ENCODE data around the gene SSNA1. TPM values are rescaled to one million over a fixed set of nuclear protein-coding genes. Genes with fewer than 3 reads are reported as not detected.

The SSNA1 gene
- total RNA-seq, 1 donor from 2014 or later, result 123 TPM

- Histone ChIP-seq H3K27ac (no peak overlapping the region), H3K4me3 (no peak overlapping the region), H3K4me1 (peaks cover 0 to 10% of the 10 kb centered on the region in 2 donors), H3K36me3 (no peaks in the 10 kb centered on the region), H3K27me3 (no peaks in the 10 kb centered on the region), H3K9me3 (no peaks in the 10 kb centered on the region)
- no peak for TF ChIP-seq CTCF (IDR thresholded peaks at IDR 0.05)
- DNase-seq (ENCODE audit: low spot score in 2 of 2), result no peak
- intact Hi-C loops (cut with DNase I), result no loop called here
Measured at GRCh38 chr9:137232510-137232909, 44.0 kb downstream of the SSNA1 start.

- intact Hi-C loops (cut with DNase I), result no loop called here
- no peak overlapping the region for H3K4me3 ChIP-seq
- no peak for DNase-seq (ENCODE audit: low spot score in 2 of 2)
- H3K36me3 ChIP-seq, result no peaks in the 10 kb centered on the region
- no peaks in the 10 kb centered on the region for H3K9me3 ChIP-seq
- H3K27me3 ChIP-seq, result no peaks in the 10 kb centered on the region
- no peak for TF ChIP-seq CTCF (IDR thresholded peaks at IDR 0.05)
- H3K4me1 ChIP-seq, result peaks cover 0 to 10% of the 10 kb centered on the region in 2 donors
- H3K27ac ChIP-seq, result no peak overlapping the region
Measured at GRCh38 chr9:137233143-137233980, 44.9 kb downstream of the SSNA1 start.

- Histone ChIP-seq H3K4me1 (peaks cover 0 to 10% of the 10 kb centered on the region in 2 donors), H3K36me3 (no peaks in the 10 kb centered on the region), H3K27me3 (no peaks in the 10 kb centered on the region), H3K4me3 (no peak overlapping the region), H3K9me3 (no peaks in the 10 kb centered on the region), H3K27ac (no peak overlapping the region)
- TF ChIP-seq CTCF (IDR thresholded peaks at IDR 0.05), result no peak
- DNase-seq (ENCODE audit: low spot score in 2 of 2), result no peak
- intact Hi-C loops (cut with DNase I), result no loop called here
Measured at GRCh38 chr9:137234055-137234697, 45.7 kb downstream of the SSNA1 start.

GRCh38 chr9:137234758-137235423, 46.4 kb downstream of the SSNA1 start:
- intact Hi-C loops (cut with DNase I), result no loop called here
- no peak overlapping the region for H3K4me3 ChIP-seq

More at GRCh38 chr9:137234758-137235423, 46.4 kb downstream of the SSNA1 start:
- TF ChIP-seq CTCF (IDR thresholded peaks at IDR 0.05), result no peak
- no peaks in the 10 kb centered on the region for H3K27me3 ChIP-seq
- no peak overlapping the region for H3K27ac ChIP-seq
- no peaks in the 10 kb centered on the region for H3K9me3 ChIP-seq
- no peaks in the 10 kb centered on the region for H3K36me3 ChIP-seq
- peaks cover 0 to 16% of the 10 kb centered on the region in 2 donors for H3K4me1 ChIP-seq
- DNase-seq (ENCODE audit: low spot score in 2 of 2), result no peak
